NOMO-1 treated with dmso at 0.1 percent for 144 hours (cell line): Measurements from ENCODE around the gene ZNF26.
"Not testable (repeated sequence)": the region's sequence is repeated elsewhere in the genome, so short reads cannot be mapped to it uniquely, and the experiment has no call there.

Source experiments
- DNase-seq: peaks from one replicate; lab custom pipeline; 2025; ENCODE audit not compliant: unreplicated experiment; lab: John Stamatoyannopoulos, UW

Gene ZNF26

GRCh38 chr12:132986001-132986884, at the start of gene ZNF26:
Gene ZNF26 (plus strand): TSS chr12:132986367. CDS start chr12:132986841, 474 bp downstream.
- DNase-seq = peak; percentile 86

- DNase-seq = not testable (repeated sequence)
Observed at GRCh38 chr12:132936921-132937320, 49.2 kb upstream of the ZNF26 start.

GRCh38 chr12:132937476-132937875, 48.7 kb upstream of the ZNF26 start:
- DNase-seq = no peak

- not testable (repeated sequence) for DNase-seq
Observed at GRCh38 chr12:132938807-132939206, 47.4 kb upstream of the ZNF26 start.

GRCh38 chr12:132940071-132940719, 46.0 kb upstream of the ZNF26 start:
- no peak for DNase-seq

GRCh38 chr12:132941336-132941954, 44.7 kb upstream of the ZNF26 start:
- DNase-seq = no peak

- no peak for DNase-seq
Observed at GRCh38 chr12:132942611-132943010, 43.6 kb upstream of the ZNF26 start.

GRCh38 chr12:132945806-132946205, 40.4 kb upstream of the ZNF26 start:
- DNase-seq = no peak

GRCh38 chr12:132946246-132946820, 39.8 kb upstream of the ZNF26 start:
- DNase-seq = no peak

- no peak for DNase-seq
Observed at GRCh38 chr12:132948146-132949066, 37.8 kb upstream of the ZNF26 start.

- no peak for DNase-seq
Observed at GRCh38 chr12:132949936-132950837, 36.0 kb upstream of the ZNF26 start.

- no peak for DNase-seq
Observed at GRCh38 chr12:132950844-132951535, 35.2 kb upstream of the ZNF26 start.

GRCh38 chr12:132951649-132952048, 34.5 kb upstream of the ZNF26 start:
- no peak for DNase-seq

GRCh38 chr12:132952371-132953162, 33.6 kb upstream of the ZNF26 start:
- no peak for DNase-seq

- no peak for DNase-seq
Observed at GRCh38 chr12:132953163-132953425, 33.1 kb upstream of the ZNF26 start.

GRCh38 chr12:132953771-132954170, 32.4 kb upstream of the ZNF26 start:
- no peak for DNase-seq

- DNase-seq = no peak
Observed at GRCh38 chr12:132954471-132955048, 31.6 kb upstream of the ZNF26 start.
